Measurements from ENCODE around the gene DNAJC8. TPM values are rescaled to one million over a fixed set of nuclear protein-coding genes. Genes with fewer than 3 reads are reported as not detected.

DNAJC8 gene
- total RNA-seq, 1 experiment from 2014 or later: 127 TPM

DNA sequence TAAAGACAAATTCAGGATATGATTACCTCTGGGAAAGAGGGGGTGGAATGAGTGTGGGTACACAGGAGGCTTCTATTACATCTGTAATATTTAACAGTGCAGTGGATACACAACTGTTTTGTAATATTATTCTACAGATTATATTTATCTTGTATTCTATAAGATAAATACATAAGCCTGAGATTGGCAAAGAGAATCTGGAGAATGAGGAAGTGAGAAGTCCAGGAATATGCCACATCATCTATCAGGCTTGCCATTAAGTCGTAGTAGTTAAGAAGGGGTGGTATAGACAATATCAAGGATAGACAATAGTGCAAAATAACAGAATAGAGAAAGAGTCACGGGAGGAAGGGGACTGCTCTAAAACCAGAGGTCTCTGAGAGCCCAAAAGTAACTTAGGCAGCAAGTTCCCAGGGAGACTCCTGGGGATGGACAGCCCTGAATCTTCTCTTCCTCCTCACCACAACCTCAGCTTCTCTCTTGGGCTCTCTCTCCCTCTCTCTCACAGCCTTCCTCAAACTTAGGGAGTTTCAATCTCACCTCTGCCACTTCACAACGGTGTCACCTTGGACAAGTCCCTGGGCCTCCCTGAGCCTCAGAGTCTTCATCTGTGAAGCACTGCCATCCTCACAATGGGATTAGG, 42.4 kb downstream of the DNAJC8 start:
- POLR2A ChIA-PET: no interaction called here

GRCh38 chr1:28185071-28185470, 47.8 kb downstream of the DNAJC8 start:
- intact Hi-C loops (cut with micrococcal nuclease; ENCODE audit: unreplicated experiment): no loop called here
- DNase-seq (ENCODE audit: low read depth, low spot score) (no peak), ATAC-seq (no peak)
- POLR2A ChIA-PET: no interaction called here
- TF ChIP-seq REST (IDR thresholded peaks at IDR 0.05; ENCODE audit: insufficient read depth in 1 of 2, low read depth in 2 of 2, low read length in 1 of 2): no peak
- TF ChIP-seq POLR2AphosphoS5 (IDR thresholded peaks at IDR 0.05; ENCODE audit: low read depth, low read length): no peak
- no peak for TF ChIP-seq CTCF (IDR thresholded peaks at IDR 0.05)
- no peak for TF ChIP-seq SIN3A (IDR thresholded peaks at IDR 0.05; ENCODE audit: borderline replicate concordance, insufficient read depth, low read depth, low read length)
- no peak for TF ChIP-seq TCF7L2 (IDR thresholded peaks at IDR 0.05; ENCODE audit: low read depth, low read length)
- Histone ChIP-seq H3K4me3 (ENCODE audit: low read depth in 2 of 2, low read length in 2 of 2) (no peak overlapping the region), H3K27ac (ENCODE audit: low read length) (no peak overlapping the region), H3K36me3 (ENCODE audit: control insufficient read depth, insufficient read depth, low read length) (no peaks in the 10 kb centered on the region), H3K4me1 (ENCODE audit: control insufficient read depth, insufficient read depth, low read length) (no peaks in the 10 kb centered on the region), H3K27me3 (ENCODE audit: control insufficient read depth, insufficient read depth, low read length) (no peaks in the 10 kb centered on the region), H3K9me3 (ENCODE audit: control insufficient read depth, insufficient read depth, low read depth, low read length) (no peaks in the 10 kb centered on the region)
- BruUV-seq (replicated peaks): no TSS peak
- CTCF ChIA-PET: no interaction called here
- in situ Hi-C loops (cut with HindIII; ENCODE audit: low pct_unique_long_range_greater_than_20kb, low sequenced_read_pairs): no loop called here

More for the DNA sequence above, 42.4 kb downstream of the DNAJC8 start:
- BruUV-seq (replicated peaks): no TSS peak
- no peaks in the 10 kb centered on the region for H3K27me3 ChIP-seq (ENCODE audit: control insufficient read depth, insufficient read depth, low read length)
- TF ChIP-seq REST (IDR thresholded peaks at IDR 0.05; ENCODE audit: insufficient read depth in 1 of 2, low read depth in 2 of 2, low read length in 1 of 2): no peak
- TF ChIP-seq TCF7L2 (IDR thresholded peaks at IDR 0.05; ENCODE audit: low read depth, low read length): no peak
- no peak for TF ChIP-seq POLR2AphosphoS5 (IDR thresholded peaks at IDR 0.05; ENCODE audit: low read depth, low read length)
- no peak for TF ChIP-seq SIN3A (IDR thresholded peaks at IDR 0.05; ENCODE audit: borderline replicate concordance, insufficient read depth, low read depth, low read length)
- no peak for TF ChIP-seq CTCF (IDR thresholded peaks at IDR 0.05)
- no peak overlapping the region for H3K27ac ChIP-seq (ENCODE audit: low read length)
- intact Hi-C loops (cut with micrococcal nuclease; ENCODE audit: unreplicated experiment): no loop called here
- ATAC-seq (no peak), DNase-seq (ENCODE audit: low read depth, low spot score) (no peak)
- no peaks in the 10 kb centered on the region for H3K4me1 ChIP-seq (ENCODE audit: control insufficient read depth, insufficient read depth, low read length)
- CTCF ChIA-PET: no interaction called here
- H3K9me3 ChIP-seq (ENCODE audit: control insufficient read depth, insufficient read depth, low read depth, low read length): no peaks in the 10 kb centered on the region
- in situ Hi-C loops (cut with HindIII; ENCODE audit: low pct_unique_long_range_greater_than_20kb, low sequenced_read_pairs): no loop called here
- no peak overlapping the region for H3K4me3 ChIP-seq (ENCODE audit: low read depth in 2 of 2, low read length in 2 of 2)
- H3K36me3 ChIP-seq (ENCODE audit: control insufficient read depth, insufficient read depth, low read length): no peaks in the 10 kb centered on the region

Measured in Panc1 (cell line).